OCI-LY7 (cell line): Measurements from ENCODE around the gene CENPX. TPM values are rescaled to one million over a fixed set of nuclear protein-coding genes. Genes with fewer than 3 reads are reported as not detected.
A peak's percentile ranks its signal among the peaks of the same experiment; 100 is the strongest.

Experiments used
- BruUV-seq: library from RNA; stranded (reverse); fragments of 400-500 nt; replicated peaks from 2 replicates; lab custom pipeline; 2021; lab: Mats Ljungman, UMichigan
- CTCF ChIA-PET: fragments of 300-600 bp; sonication (Branson Sonifier 250); formaldehyde crosslinking; loops from one replicate; lab custom pipeline; 2022; ENCODE audit warnings: antibody characterized with exemption; ENCODE audit not compliant: unreplicated experiment; lab: Charles Lee
- POLR2A ChIA-PET: fragments of 300-600 bp; sonication (Branson Sonifier 250); formaldehyde crosslinking; loops from one replicate; lab custom pipeline; 2022; ENCODE audit warnings: antibody characterized with exemption; lab: Charles Lee
- DNase-seq: peaks from one replicate; pipeline ENCODE4 v3.0.0-alpha.2; 2015; ENCODE audit warnings: low spot score
- H2AFZ ChIP-seq: fragments of 200-600 bp; sonication (generic), shearing (Covaris generic); 2 replicates; pipeline ENCODE4 v1.6.1; 2014; ENCODE audit warnings: mild to moderate bottlenecking, antibody characterized with exemption, low read length, moderate library complexity
- H3K27ac ChIP-seq: fragments of 200-600 bp; sonication (generic); 2 replicates; pipeline ENCODE4 v1.5.1; 2014; ENCODE audit warnings: mixed run types, low read depth, mild to moderate bottlenecking, moderate library complexity, low read length, inconsistent platforms; ENCODE audit not compliant: poor library complexity, severe bottlenecking
- H3K36me3 ChIP-seq: fragments of 200-600 bp; sonication (generic); 2 replicates; pipeline ENCODE4 v1.6.1; 2014; ENCODE audit warnings: mild to moderate bottlenecking, antibody characterized with exemption, low read length, moderate library complexity, mixed read lengths; ENCODE audit not compliant: insufficient read depth
- H3K4me1 ChIP-seq: fragments of 200-600 bp; sonication (generic); 2 replicates; pipeline ENCODE4 v1.5.1; 2014; ENCODE audit warnings: mild to moderate bottlenecking, low read length; ENCODE audit not compliant: insufficient read depth, poor library complexity, severe bottlenecking
- H3K4me2 ChIP-seq: fragments of 200-600 bp; sonication (generic); 2 replicates; pipeline ENCODE4 v1.6.1; 2014; ENCODE audit warnings: mild to moderate bottlenecking, low read length
- H3K4me3 ChIP-seq: fragments of 200-600 bp; sonication (generic); 2 replicates; pipeline ENCODE4 v1.5.1; 2014; ENCODE audit warnings: mild to moderate bottlenecking, low read depth, low read length; ENCODE audit not compliant: poor library complexity, severe bottlenecking
- H3K79me2 ChIP-seq: fragments of 200-600 bp; sonication (generic); 2 replicates; pipeline ENCODE4 v1.6.1; 2016; ENCODE audit warnings: low read depth, mild to moderate bottlenecking, low read length, moderate library complexity, mixed read lengths; ENCODE audit not compliant: insufficient read depth
- H3K9me2 ChIP-seq: fragments of 200-600 bp; sonication (generic); 2 replicates; pipeline ENCODE4 v1.6.1; 2016; ENCODE audit warnings: mild to moderate bottlenecking, low read length, mixed read lengths; ENCODE audit not compliant: insufficient read depth
- H3K9me3 ChIP-seq: fragments of 200-600 bp; sonication (generic); 2 replicates; pipeline ENCODE4 v1.6.1; 2014; ENCODE audit warnings: mild to moderate bottlenecking, mixed run types, low read length, mixed read lengths
- H4K20me1 ChIP-seq: fragments of 200-600 bp; sonication (generic); 2 replicates; pipeline ENCODE4 v1.6.1; 2014; ENCODE audit warnings: mild to moderate bottlenecking, antibody characterized with exemption, low read length, moderate library complexity, mixed read lengths; ENCODE audit not compliant: insufficient read depth
- EZH2phosphoT487 ChIP-seq: fragments of 200-600 bp; sonication (generic); IDR thresholded peaks from 2 replicates; pipeline ENCODE4 v1.6.1; 2018; ENCODE audit warnings: low read depth, borderline replicate concordance, mild to moderate bottlenecking, mixed run types, antibody characterized with exemption, low read length, moderate library complexity, mixed read lengths
- intact Hi-C: fragments of 100-400 bp; cut with micrococcal nuclease; formaldehyde crosslinking; loops from one replicate; pipeline ENCODE4 v1.10.0; 2022; ENCODE audit not compliant: unreplicated experiment
- total RNA-seq, 2 experiments: library from RNA; depleted of rRNA in 1 of 2; stranded (reverse); fragments of >200 nt in 1 of 2; shearing (Covaris generic) in 1 of 2; gene quantifications; 2 replicates each; pipeline ENCODE4 v1.2.3, GENCODE V29; 2014 to 2022
- TF ChIP-seq, protein P1 (sequence below): fragments of 200-600 bp; sonication (generic); conservative IDR thresholded peaks from 2 replicates; pipeline ENCODE4 v1.5.1; 2014; ENCODE audit warnings: mild to moderate bottlenecking, antibody characterized with exemption, low read length, moderate library complexity, mixed read lengths

The CENPX gene
- total RNA-seq, 2 experiments from 2014 or later: 130 to 251 TPM

DNA sequence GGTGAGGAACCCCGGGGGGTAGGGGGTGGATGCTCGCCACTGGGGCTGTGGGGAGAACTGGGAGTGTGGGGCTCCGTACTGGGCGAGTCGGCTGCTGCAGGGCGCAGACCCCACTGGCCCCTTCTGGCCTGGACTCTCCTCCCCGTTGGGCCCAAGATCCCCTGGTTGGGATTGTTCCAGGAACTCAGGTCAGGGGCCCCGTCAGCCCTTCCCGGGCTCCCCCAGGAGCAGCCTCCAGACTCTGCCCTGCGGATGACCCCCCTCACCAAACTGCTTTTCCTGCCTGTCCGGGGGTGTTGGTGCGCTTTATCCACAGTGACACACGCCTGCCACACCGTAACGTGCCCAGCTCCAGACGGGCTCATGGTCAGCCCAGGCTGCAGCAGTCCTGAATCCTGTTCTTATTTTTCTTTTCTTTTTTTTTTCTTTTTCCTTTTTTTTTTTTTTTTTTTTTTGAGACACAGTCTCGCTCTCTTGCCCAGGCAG lies 21.1 kb downstream of the CENPX start:
- no TSS peak for BruUV-seq
- no peak overlapping the region for H2AFZ ChIP-seq
- no peaks in the 10 kb centered on the region for H3K4me1 ChIP-seq
- no peaks in the 10 kb centered on the region for H3K9me3 ChIP-seq
- TF ChIP-seq, protein P1, sequence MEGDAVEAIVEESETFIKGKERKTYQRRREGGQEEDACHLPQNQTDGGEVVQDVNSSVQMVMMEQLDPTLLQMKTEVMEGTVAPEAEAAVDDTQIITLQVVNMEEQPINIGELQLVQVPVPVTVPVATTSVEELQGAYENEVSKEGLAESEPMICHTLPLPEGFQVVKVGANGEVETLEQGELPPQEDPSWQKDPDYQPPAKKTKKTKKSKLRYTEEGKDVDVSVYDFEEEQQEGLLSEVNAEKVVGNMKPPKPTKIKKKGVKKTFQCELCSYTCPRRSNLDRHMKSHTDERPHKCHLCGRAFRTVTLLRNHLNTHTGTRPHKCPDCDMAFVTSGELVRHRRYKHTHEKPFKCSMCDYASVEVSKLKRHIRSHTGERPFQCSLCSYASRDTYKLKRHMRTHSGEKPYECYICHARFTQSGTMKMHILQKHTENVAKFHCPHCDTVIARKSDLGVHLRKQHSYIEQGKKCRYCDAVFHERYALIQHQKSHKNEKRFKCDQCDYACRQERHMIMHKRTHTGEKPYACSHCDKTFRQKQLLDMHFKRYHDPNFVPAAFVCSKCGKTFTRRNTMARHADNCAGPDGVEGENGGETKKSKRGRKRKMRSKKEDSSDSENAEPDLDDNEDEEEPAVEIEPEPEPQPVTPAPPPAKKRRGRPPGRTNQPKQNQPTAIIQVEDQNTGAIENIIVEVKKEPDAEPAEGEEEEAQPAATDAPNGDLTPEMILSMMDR: no peak
- TF ChIP-seq EZH2phosphoT487: no peak
- H3K27ac ChIP-seq: no peak overlapping the region
- no peaks in the 10 kb centered on the region for H3K79me2 ChIP-seq
- intact Hi-C loops: no loop called here
- no peaks in the 10 kb centered on the region for H3K9me2 ChIP-seq
- peaks cover 5% of the 10 kb centered on the region; the same call in 1 of the 2 replicates for H3K36me3 ChIP-seq
- no peak overlapping the region for H3K4me2 ChIP-seq
- ChIA-PET POLR2A (no interaction called here), CTCF (no interaction called here)
- no peaks in the 10 kb centered on the region for H4K20me1 ChIP-seq
- DNase-seq: no peak
- H3K4me3 ChIP-seq: no peak overlapping the region

DNA sequence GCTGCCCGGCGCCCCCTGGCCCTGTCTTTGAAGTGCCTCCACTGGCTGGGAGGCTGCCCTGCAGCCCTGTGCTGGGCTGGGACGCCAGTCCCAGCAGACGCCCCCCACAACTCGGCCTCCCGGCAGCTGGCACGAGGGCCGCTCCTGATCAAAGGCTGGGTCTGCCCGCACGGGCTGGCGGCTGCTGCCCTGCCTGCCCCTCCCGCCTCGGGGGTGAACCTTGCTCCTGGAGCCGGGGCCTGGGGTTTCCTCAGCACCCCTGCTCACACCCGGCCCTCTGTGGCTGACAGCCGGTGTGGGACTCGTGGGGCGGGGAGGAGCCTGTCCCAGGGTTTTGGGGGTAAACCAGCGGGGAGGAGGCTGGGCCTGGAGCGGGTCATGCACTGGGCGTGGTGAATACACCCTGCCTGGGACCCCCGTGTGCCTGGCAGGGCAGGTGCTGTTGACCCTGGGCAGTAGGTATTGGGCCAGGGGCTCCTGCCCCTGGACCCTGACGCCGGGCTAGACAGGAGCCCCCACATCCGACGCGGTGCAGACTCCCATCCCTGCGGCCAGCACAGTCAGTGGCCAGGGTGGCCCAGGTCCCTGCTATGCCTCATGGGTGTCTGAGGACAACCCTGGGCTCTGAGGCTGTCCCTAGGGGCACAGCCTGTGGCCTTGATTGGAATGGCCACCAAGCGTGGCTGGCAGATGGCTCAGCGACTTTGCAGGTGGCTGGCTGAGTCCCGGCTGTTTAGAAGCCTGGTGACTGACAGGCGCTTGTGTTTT lies 21.7 kb downstream of the CENPX start:
- CTCF ChIA-PET: no interaction called here
- H2AFZ ChIP-seq: no peak overlapping the region
- TF ChIP-seq EZH2phosphoT487: no peak
- TF ChIP-seq, protein P1: no peak
- no peaks in the 10 kb centered on the region for H4K20me1 ChIP-seq
- peaks cover 8% of the 10 kb centered on the region; the same call in 1 of the 2 replicates for H3K36me3 ChIP-seq
- H3K9me3 ChIP-seq: no peaks in the 10 kb centered on the region
- H3K9me2 ChIP-seq: no peaks in the 10 kb centered on the region
- intact Hi-C loops: no loop called here
- no TSS peak for BruUV-seq
- no peak overlapping the region for H3K4me2 ChIP-seq
- POLR2A ChIA-PET: no interaction called here
- no peak overlapping the region for H3K27ac ChIP-seq
- no peaks in the 10 kb centered on the region for H3K79me2 ChIP-seq
- DNase-seq: peak; percentile 45
- no peaks in the 10 kb centered on the region for H3K4me1 ChIP-seq
- H3K4me3 ChIP-seq: no peak overlapping the region
